Measurements from ENCODE around the gene GPS1.

Gene GPS1

DNA sequence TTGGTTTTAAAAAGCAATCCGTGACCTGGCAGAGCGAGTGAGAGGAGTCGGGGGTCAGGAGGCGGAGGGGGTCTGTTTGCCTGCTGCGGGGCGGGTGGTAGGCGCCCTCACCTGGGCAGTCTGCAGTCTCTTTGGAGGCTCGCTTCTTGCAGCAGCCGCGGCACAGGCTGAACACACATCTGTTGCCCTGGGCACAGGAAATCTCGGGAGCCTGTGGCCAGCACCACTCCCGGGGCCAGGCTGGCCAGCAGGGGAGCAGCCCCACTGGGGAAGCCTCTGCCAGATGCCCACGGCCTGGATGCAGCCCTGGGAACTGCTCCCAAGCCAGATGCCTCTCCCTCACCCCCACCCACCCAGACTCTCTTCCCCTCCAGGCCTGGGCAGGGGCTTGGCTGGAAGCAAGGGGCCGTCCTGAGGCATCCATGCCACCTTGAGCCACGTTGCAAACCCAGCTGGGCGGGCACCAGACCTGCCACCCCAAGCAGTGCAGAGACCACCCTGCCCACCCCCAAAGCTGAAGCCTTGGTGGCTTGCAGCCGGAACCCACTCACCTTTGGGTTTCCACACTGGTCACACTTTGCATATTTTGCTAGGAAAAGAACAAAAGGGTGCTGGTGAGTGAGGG is 6.6 kb downstream of the GPS1 start:
- TF ChIP-seq, protein P1, sequence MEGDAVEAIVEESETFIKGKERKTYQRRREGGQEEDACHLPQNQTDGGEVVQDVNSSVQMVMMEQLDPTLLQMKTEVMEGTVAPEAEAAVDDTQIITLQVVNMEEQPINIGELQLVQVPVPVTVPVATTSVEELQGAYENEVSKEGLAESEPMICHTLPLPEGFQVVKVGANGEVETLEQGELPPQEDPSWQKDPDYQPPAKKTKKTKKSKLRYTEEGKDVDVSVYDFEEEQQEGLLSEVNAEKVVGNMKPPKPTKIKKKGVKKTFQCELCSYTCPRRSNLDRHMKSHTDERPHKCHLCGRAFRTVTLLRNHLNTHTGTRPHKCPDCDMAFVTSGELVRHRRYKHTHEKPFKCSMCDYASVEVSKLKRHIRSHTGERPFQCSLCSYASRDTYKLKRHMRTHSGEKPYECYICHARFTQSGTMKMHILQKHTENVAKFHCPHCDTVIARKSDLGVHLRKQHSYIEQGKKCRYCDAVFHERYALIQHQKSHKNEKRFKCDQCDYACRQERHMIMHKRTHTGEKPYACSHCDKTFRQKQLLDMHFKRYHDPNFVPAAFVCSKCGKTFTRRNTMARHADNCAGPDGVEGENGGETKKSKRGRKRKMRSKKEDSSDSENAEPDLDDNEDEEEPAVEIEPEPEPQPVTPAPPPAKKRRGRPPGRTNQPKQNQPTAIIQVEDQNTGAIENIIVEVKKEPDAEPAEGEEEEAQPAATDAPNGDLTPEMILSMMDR (IDR thresholded peaks at IDR 0.05): no peak

DNA sequence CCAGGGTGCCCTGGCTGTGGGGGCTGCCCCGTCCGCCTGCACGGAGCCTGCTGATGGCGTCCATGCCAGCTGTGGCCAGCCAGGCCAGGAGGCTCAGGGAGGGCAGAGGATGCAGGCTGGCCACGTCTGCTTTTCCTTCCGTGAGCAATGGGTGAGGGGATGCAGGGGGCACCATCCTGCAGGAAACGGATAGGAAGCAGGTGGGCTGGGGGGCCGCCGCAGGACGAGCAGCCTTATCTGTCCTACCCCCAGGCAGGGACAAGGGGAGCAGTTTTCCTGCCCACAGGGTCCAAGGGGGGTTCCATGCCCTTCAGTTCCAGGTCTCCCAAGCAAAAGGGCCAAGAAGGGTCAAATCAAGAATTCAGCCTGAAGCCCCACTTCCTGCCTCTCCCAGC is 7.2 kb downstream of the GPS1 start:
- TF ChIP-seq, protein P1 (IDR thresholded peaks at IDR 0.05): no peak

DNA sequence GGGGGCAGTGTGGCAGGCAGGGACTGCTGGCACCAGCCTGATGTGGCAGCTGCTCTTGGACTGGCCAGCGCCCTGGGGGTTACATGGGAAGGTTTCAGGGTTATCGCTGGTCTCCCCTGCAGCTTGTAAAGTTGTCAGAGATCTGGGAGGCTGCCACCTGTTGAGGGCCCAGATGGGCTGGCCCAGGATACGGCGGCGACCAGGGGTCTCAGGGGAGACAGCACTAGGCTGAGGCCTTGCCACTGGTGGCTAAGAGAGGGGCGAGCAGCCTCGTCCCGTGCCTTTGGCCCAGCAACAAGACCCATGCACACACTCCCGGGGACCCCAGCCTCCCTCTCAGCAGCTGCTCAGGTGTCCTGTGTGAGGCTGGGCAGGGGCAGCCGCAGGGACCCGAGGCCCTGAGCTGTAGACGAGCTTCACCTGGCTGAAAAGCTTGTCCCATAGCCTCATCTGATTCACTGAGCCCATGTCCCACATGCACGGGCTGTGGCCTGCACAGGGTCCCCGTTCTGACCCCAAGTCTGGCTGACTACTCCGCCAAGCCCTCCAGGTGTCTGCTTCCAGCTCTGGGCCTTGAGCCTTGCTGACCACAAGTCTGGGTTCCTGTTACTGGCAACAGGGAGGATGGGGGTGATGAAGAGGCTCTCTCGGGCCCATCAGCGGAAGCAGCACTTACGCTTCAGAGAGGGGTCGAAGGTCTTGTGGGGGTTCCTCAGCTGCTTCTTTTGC is 7.7 kb downstream of the GPS1 start:
- TF ChIP-seq, protein P1 (IDR thresholded peaks at IDR 0.05): no peak

DNA sequence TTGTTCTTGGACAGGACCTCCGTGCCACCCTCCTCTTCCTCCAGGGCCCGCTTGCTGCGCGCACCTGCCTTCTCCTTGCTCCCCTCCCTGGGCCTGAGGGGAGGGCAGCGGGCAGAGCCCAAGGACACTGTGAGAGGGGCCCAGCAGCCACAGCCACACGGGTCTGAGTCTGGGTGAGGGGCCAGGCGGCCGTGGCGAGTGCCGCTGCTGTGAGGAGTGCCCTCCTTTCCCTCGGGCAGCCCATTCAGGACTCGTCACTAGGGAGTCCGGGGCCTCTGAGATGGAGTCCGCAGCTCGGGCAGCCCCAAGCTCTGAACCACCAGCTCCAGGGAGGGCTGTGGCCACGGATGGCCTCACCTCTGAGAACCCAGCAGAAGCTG is 8.3 kb downstream of the GPS1 start:
- TF ChIP-seq, protein P1 (IDR thresholded peaks at IDR 0.05): no peak

DNA sequence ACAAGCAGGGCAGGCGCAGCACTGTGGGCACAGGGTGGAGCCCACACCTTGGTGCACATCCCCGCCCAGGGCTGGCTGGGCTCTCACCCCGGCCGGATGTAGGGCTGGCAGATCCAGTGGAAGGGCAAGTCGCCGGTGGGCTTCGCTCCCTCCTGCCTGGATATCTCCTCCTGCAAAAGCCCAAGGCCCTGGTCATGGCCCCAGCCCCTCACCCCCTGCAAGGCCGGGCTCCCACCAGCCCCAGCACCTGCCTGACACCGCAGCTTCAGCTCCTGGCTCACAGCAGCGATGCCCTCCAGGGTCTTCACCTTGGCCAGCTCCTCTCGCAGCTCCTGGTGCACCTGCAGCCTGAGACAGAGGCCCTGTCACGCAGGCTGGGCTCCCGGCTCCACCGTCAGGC is 8.9 kb downstream of the GPS1 start:
- TF ChIP-seq, protein P1 (IDR thresholded peaks at IDR 0.05): no peak

DNA sequence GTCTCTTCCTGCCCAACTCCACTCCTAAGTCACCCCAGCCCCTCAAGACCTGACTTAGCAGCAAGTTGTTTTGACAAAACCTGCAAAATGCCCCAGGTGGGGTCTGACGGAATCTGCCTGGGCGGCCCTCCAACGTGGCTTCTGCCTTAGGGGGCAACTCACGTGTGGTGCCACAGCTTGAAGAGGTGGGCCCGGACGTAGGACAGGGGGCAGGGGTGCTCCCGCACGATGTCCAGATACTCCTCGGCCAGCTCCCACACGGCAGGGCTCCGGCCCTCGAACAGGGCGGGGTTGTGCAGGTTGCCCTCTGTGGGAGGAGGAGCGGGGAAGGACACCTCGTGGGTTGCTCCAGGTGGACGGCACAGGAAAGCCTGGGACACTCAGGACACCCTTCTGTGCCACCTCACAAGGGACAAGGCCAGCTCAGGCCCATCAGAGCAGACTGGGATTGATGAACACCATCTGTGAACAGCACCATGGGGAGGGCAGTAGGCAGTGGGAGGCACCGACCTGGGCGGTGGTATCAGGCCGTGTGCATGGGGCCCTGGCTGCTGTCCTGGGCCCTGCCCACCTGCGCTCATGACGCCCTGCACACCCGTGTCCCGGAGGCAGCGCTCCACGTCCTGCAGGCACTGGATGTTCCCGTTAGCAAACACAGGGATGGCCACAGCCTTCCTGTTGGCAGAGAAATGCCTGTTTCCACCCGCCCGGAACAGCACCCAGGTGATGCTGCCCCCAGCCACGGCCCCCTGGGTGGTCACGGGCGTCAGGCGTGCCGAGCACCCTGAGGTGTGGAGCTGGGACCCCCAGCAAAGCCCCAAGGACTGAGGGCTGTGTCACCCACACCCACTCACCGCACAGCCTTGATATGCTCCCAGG is 9.6 kb downstream of the GPS1 start:
- TF ChIP-seq, protein P1 (IDR thresholded peaks at IDR 0.05): no peak

DNA sequence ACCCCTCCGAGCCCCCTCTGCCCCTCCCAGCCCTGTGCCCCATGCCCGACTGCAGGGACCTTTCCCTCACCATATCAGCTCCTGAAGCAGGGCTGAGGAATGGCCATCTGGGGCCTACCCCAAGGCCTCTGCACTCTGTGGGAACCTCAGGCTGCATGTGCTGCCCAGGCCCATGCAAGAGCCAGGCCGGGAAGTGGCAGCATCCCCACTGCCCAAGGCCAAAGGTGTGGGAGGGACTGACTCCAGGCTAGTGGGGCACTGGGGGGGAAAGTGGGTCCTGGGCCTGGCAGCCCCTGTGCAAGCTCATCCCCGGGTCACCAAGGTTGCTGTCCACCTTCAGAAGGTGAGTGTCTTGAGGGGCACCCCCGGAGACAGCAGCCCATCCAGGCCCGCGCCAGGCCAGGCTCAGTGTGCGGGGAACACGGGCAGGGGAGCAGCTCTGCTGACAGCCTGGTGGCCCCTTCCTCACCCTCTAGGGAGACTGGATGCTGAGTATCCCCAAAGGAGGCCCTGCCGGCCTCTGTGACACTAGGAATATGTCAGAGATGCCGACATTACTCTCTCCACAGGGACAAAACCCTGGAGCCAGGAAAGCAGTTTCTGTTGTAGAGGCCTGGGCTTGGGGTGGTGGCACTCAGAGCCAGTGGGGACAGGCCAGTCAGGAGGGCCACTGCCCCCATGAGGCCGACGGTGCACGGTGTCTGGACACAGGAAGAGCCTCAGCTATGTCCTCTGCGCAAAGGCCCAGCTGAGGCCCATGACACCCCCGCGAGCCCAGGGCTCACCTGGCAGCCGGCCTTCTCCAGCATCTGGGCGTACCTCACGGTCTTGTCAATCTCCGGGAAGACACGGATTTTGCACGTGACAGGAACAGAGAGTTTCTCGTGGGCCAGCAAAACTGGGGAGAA is 10.6 kb downstream of the GPS1 start:
- TF ChIP-seq, protein P1 (IDR thresholded peaks at IDR 0.05): no peak

All from LNCAP (cell line).